MV-4-11 (cell line): ENCODE measurements around the gene TCP1.
"Not testable (repeated sequence)": the region's sequence is repeated elsewhere in the genome, so short reads cannot be mapped to it uniquely, and the experiment has no call there.

ENCODE experiments used
- DNase-seq: peaks from one replicate; lab custom pipeline; 2025; lab: John Stamatoyannopoulos, UW

Gene TCP1

GRCh38 chr6:159736908-159737307, 52.5 kb downstream of the TCP1 start:
- no peak for DNase-seq

- not testable (repeated sequence) for DNase-seq
Observed at GRCh38 chr6:159733395-159733794, 56.0 kb downstream of the TCP1 start.

GRCh38 chr6:159732550-159732949, 56.9 kb downstream of the TCP1 start:
- not testable (repeated sequence) for DNase-seq

- no peak for DNase-seq
Observed at GRCh38 chr6:159730332-159730676, 59.1 kb downstream of the TCP1 start.

- peak; percentile 38 for DNase-seq
Observed at GRCh38 chr6:159729598-159730331, 59.6 kb downstream of the TCP1 start.

GRCh38 chr6:159728531-159728964, 60.9 kb downstream of the TCP1 start:
- no peak for DNase-seq
